NCI-H1436 treated with DMSO at 0.1 percent for 48 hours (cell line): Measurements from ENCODE around the gene SPATA33.

Experiments used
- DNase-seq: peaks from one replicate; lab custom pipeline; 2025; lab: John Stamatoyannopoulos, UW

Gene SPATA33

GRCh38 chr16:89709716-89710432 is 52.2 kb downstream of the SPATA33 start:
- DNase-seq, result no peak

- DNase-seq, result no peak
These were observed 53.3 kb downstream of the SPATA33 start for GRCh38 chr16:89710709-89711564.

DNA sequence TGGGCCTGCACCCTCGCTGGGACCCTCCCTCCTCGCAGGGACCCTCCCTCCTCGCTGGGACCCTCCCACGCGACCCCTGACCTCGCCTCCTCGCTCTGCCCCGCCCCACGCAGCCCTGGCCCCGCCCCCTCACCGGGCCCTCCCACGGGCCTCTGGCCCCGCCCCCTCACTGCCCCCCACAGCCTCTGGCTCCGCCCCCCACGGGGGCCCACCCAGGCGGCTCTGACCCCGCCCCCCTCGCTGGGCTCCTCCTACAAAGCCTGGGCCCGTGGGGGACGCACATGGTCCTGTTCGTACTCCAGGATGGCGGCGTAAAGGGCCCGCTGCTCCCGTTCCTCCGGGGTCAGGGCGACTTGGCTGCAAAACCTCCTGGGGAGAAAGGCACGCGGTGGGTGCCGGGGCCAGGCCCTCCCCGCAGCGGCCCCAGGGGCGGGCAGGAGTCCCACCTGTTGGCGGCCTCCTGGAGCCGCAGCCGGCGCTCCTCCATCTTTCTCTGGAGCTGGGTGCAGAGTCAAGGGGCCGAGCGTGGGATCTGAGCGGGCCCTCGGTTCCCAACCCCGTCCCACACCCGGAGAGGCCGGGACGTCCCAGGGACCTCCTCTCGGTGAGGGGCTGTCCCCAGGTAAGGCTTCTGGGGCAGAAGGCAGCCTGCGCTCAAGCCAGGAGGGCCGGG is 54.1 kb downstream of the SPATA33 start:
- no peak for DNase-seq

DNA sequence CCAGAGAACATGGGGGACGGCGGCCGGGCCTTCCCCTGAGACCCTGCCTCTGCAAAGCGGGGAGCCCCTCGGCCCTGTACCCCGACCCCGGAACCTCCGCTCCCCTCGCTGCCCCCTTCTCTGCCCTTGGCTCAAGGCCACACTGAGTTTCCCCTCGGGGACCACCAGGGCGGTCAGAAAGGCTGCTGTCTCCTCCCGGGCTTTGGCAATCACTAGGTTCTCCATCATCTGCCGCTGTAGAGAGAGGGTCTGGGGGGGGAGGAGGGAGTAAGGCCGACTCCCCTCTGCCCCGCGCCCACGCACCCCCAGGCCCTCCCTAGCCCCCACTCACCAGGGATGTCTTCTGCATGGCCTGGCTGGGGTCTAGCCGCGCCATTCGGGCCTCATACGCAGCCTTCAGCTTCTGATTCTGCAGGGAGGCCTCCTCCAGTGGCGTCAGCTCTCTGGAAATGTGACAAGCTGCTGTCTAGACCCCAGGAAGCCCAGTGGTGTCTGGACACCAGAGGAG is 54.7 kb downstream of the SPATA33 start:
- DNase-seq, result no peak

DNA sequence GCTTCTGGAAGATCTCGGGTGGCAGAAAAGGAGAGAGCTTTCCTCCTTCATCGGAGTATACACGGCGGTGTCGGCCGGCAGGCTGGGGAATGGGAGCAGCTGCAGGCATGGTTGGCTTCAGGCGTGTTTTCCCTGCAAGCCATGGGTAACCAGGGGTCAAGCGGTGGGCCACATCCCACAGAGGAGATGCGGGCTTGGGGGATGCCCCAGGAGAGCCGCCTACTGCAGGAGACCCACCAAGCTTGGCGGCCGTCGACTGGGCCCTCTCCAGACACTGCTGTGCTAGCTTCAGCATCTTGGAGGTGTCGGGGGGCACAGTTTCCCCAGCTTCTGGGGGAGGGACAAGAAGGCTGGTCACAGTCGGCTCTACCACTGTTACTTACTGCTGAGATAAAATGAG is 58.9 kb downstream of the SPATA33 start:
- DNase-seq, result no peak

DNA sequence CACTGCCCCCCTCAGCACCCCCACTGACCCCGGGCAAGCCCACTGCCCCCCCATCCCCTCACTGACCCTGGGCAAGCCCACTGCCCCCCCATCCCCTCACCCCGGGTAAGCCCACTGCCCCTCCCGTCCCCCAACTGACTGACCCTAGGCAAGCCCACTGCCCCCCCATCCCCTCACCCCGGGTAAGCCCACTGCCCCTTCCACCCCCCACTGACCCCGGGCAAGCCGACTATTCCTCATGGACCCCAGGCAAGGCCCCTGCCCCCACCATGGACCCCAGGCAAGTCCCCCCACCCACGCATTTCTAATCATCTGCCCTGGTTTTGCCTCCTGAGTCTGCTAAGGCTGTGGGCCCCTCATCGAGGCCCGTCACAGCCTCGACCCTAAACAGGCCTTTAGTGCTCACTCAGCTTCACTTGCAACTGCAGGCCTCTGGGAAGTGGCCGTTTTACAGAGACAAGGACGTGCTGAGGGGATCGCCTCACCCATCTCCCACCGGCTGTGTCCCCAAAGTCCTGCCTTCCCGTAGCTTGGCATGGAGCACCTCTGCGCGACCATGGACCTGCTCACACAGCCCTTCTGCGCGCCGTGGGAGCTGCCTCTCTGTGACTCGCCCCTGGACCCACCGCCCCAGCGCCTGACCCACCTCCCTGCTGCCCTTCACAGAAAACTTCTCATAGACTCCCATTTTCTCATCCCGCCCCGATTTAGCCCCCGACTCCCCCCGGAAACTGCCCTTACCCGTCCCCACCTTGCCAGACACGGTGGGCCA is 59.5 kb downstream of the SPATA33 start:
- no peak for DNase-seq

GRCh38 chr16:89717688-89718505 is 60.3 kb downstream of the SPATA33 start:
- DNase-seq, result no peak
